HG03378 (cell line): ENCODE measurements around the gene CHD2.

Source experiments
- ATAC-seq: cut with Tn5 transposase; IDR thresholded peaks from one replicate; pipeline ENCODE4 v1.9.1; 2021; ENCODE audit warnings: mild to moderate bottlenecking, moderate library complexity; ENCODE audit not compliant: unreplicated experiment

CHD2 gene

GRCh38 chr15:93005133-93005532, 105.0 kb downstream of the CHD2 start:
- ATAC-seq = no peak

DNA sequence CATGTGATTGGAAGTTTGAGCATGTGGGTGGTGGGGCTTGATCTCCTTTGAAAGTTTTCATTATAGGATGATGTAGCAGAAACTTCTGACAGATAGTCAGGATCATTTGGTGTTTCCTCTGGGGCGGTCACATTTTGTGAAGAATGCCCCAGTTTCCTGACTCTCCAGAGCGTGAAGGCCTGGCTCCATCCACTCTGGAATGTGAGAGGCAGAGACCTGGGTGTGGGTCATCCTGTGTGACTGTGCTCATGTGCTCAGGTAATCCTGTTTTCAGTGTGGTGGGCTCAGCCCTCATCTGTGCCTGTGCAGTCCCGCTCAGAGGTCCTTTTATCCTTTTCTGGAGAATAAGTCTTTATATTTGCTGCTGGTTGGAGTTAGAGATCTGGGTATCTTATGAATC, 107.9 kb downstream of the CHD2 start:
- ATAC-seq = no peak

GRCh38 chr15:93012786-93013185, 112.7 kb downstream of the CHD2 start:
- no peak for ATAC-seq

- ATAC-seq = no peak
Measured at GRCh38 chr15:93017526-93017925, 117.4 kb downstream of the CHD2 start.

GRCh38 chr15:93018574-93018973, 118.5 kb downstream of the CHD2 start:
- no peak for ATAC-seq

DNA sequence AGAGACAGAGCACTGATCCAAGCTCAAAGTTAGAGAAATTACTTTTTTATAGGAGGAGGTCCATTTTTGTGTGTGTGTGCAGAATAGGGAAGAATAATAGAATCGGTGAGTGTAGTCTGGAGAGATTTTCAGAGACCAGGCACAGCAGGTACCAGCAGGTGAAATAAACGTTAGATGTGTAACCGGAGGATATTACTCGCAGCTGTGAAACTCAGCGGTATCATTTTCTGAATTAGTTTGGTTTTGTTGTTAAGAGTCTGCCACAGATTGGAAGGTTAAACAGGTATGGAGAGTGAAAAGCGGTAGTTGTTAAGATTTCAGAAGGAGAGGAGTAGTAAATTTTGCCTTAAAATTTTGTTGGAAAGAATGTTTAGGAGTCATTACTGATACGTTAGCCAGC, 119.0 kb downstream of the CHD2 start:
- no peak for ATAC-seq

GRCh38 chr15:93019971-93020370, 119.8 kb downstream of the CHD2 start:
- no peak for ATAC-seq

GRCh38 chr15:93020976-93021772, 121.0 kb downstream of the CHD2 start:
- peak; percentile 63 for ATAC-seq

DNA sequence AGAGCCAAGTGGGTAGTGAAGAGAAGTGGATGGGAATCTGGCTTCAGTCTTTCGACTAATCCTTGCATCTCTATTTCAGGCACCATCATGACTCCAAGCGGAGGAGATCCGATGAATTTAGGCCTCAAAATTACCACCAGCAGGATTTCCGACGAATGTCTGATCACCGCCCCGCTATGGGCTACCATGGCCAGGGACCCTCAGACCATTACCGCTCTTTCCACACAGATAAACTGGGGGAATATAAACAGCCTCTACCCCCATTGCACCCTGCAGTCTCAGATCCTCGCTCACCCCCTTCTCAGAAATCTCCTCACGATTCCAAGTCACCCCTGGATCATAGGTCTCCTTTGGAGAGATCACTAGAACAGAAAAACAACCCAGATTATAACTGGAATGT, 124.2 kb downstream of the CHD2 start:
- ATAC-seq = no peak

DNA sequence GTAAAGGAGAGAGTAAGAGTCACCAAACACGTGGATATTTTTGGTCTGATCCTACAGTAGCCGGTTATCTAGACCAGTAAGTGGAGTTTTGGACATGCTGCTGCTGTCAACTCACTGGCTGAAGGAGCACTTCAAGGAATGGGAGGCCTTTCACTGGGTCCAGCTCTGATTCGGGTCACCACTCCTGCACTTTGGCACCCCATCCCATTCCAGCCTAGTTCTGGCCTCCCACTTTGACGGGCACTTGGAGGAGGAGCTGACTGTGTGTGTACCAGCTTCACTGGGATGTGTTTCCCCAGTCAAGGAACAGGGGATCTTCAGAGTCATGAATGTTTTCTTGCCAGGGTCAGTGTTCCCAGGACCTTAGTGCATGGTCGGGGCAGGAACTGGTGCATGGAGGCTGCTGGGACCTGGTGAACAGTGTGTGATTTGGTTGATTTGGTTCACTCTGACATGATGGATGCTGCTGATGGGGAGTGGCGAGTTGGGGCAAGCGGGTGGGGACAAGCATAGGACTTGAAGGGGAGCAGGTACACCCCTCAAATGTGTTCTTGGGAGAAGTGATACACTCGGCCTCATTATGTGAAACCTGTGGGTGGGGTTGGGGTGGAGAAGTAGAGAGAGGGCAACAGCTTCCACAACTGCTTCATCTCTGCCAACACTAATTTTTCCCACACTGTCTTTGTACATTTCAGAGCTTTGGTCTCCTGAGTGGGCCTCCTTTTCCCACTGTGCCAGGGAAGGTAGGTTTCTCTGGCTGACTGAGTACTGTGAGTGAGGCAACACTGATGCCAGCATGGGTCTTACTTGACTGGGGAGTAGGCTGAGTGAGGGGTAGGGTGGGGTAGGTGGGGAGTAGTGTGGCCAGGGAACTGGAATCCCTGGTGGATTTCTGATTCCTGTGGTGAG, 124.8 kb downstream of the CHD2 start:
- no peak for ATAC-seq

- ATAC-seq = no peak
Measured at GRCh38 chr15:93025625-93025982, 125.5 kb downstream of the CHD2 start.

- ATAC-seq = no peak
Measured at GRCh38 chr15:93026380-93026817, 126.3 kb downstream of the CHD2 start.

DNA sequence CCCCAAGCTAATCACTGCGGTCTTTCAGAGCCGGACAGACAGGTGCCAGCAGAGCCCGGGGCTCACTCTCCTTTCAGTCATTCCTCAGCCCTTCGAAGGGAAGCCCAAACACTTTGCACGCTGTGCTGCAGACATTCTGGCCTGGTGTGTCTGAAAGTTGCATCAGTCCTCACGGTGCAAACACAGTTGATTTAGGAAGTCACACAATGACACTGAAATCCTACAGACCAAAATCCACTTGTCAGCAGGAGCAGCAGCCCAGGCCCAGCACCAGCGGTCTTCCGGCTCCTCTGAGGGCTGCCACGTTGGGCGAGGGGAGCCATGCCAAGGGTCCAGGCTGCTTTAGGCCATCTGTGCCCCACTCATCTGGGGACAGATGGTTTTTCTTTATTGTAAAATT, 127.3 kb downstream of the CHD2 start:
- ATAC-seq = no peak

DNA sequence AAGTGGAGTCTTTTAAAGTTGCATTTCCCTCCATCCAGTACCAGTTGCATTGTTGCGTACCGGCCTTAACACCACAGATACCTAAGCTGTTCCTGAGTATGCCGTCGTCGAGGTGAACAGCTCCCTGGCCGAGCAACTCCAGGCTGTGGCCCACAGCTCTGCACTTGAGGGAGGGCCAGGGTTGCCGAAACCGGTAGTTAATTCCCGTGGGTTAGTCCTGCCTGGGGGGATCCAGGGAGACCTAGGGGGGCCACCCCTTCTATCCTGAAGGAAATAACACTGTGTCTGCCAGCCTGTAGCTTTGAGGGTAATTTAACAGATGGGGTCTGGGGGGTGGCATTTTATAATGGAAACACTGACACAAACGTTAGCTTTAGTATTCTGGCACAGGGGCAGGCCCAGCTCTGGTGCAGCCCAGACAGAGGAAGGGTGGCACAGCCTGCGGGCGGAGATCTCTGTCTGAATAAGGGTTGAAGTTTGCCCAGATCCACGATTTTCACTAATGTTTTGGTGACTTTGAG, 128.0 kb downstream of the CHD2 start:
- ATAC-seq = no peak

- no peak for ATAC-seq
Measured at GRCh38 chr15:93028632-93029213, 128.6 kb downstream of the CHD2 start.

DNA sequence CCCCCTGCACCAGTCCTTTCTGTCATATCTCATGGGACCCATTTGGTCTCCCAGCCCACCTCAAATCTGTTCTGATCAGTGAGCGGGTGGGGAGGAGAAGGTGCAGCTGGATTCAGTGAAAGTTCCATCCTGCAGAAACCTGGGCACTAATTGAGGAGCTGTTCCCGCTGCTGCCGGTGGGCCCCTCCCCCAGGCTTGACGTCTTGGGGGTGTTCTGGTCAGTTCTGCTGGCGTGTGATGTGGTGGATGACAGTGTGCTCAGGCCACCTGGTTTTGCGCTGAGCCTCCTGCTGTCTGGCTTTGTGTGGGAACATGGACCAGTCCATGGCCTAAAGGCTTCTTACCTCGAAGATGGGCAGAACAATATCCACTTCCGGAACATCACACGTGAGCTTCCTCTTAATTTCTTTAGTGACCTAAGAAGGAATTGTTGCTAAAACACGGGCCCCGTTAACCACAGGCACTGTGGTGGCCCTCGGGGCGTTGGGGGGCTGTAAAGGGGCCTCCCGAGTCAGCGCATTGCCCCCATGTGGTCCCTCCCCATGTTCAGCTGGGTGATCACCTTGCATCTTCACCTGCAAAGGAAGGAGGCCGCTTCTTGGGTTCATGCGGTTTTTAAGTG, 129.2 kb downstream of the CHD2 start:
- no peak for ATAC-seq

DNA sequence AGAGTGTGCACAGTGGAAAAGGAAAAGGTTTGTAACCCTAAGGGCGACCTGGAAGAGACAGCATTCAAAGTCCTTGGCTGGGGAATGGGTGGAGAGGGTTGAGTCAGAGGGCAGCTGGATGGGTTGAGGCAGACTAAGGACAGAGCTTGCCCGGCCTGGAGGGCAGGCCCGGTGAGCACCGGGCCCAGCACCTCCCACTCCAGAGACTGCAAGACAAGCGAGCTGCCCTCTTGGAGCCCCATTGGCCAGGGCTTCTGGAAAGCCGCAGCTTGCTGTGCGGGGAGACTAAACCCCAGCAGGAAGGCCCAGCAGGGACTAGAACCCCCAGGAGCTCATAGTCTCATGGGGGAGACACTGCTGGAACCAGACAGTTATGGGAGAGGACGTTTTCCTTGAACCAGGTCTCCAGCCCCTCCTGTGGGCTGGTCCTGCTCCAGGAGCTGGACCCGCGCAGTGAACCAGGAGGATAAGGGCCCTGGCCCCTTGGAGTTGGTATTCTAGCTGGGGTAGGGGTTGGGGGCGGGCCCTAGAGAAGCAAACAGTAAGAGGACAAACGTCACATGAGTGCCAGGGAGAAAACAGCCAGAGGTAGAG, 129.8 kb downstream of the CHD2 start:
- ATAC-seq = no peak

- peak; percentile 86 for ATAC-seq
Measured at GRCh38 chr15:93030430-93031102, 130.4 kb downstream of the CHD2 start.

DNA sequence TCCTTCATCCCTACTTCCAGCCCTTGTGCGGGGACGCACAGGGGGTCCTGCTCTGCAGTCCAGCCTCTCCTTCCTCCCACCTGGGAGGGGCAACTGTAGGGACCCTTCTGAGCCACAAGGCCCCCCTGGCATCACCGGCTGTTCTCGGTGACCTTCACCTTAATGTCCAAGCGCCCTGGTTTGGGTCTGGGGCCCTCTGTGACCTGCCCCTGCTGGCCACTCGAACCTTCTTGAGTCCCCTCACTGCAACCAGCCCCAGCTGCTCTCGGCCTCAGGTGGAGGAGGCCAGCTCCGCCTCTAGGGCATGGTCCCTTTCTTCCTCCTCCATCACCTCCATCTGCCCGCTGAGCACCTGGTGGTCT, 131.0 kb downstream of the CHD2 start:
- no peak for ATAC-seq
